Right cardiac atrium (tissue), 5 donors: ENCODE measurements around the gene CALML3. TPM values are rescaled to one million over a fixed set of nuclear protein-coding genes. Genes with fewer than 3 reads are reported as not detected.

ENCODE experiments used
- polyA plus RNA-seq: library from polyadenylated mRNA; stranded (reverse); fragments of 200-250 nt; gene quantifications from one replicate; pipeline ENCODE4 v1.2.3, GENCODE V29; 2013
- total RNA-seq, 4 donors: library from RNA; stranded (reverse); fragmentation: NEBNext Ultra II Directional; extraction: Animal tissue kit (Norgen Biotek cat#: 25700); gene quantifications; one replicate each; pipeline ENCODE4 v1.2.1, GENCODE V29; 2021
- donor health status: healthy with polysubstance abuse.
- donor health status: DM: no; HTN: yes; CAD: no.
- donor health status: DM: no; HTN: no; CAD: no.
- donor health status: DM: no; HTN: yes; CAD: no; lungs with severe emphysema.
- donor health status: DM: yes; HTN: yes; CAD: no.

Gene CALML3
- total and polyA plus RNA-seq, 5 donors, result not detected

Other genes with a start within 250 kb of the CALML3 start
- not detected for gene UCN3, start 160.0 kb upstream of the CALML3 start, total RNA-seq
- not detected for gene UCN3, start 160.0 kb upstream of the CALML3 start, polyA plus RNA-seq
- 1 to 10 TPM in 3 of 4 donors, under 1 TPM in 1; 0.66 to 1.7 (median 1.0) TPM for gene TUBAL3, start 120.1 kb upstream of the CALML3 start, total RNA-seq
- 0.43 TPM for gene TUBAL3, start 120.1 kb upstream of the CALML3 start, polyA plus RNA-seq
- gene NET1, start 112.4 kb upstream of the CALML3 start, total RNA-seq, result 10 to 100 TPM; 16.2 to 26.6 (median 20.8) TPM
- gene NET1, start 112.4 kb upstream of the CALML3 start, polyA plus RNA-seq, result 6.7 TPM
- not detected for gene CALML5, start 25.4 kb upstream of the CALML3 start, total RNA-seq
- not detected for gene CALML5, start 25.4 kb upstream of the CALML3 start, polyA plus RNA-seq
- 10 to 100 TPM; 15.0 to 20.6 (median 17.5) TPM for gene ASB13, start 141.6 kb downstream of the CALML3 start, total RNA-seq
- 17.1 TPM for gene ASB13, start 141.6 kb downstream of the CALML3 start, polyA plus RNA-seq
- gene TASOR2, start 159.9 kb downstream of the CALML3 start, total RNA-seq, result 10 to 100 TPM; 41.1 to 51.7 (median 49.3) TPM
- 9.7 TPM for gene TASOR2, start 159.9 kb downstream of the CALML3 start, polyA plus RNA-seq